Thyroid gland (tissue), 4 donors: Measurements from ENCODE around the gene ZNF575.

ENCODE experiments used
- CTCF ChIP-seq, 6 experiments: fragments of 200-600 bp in 3 of 6; fragments of 450-650 bp in 3 of 6; sonication (generic) in 3 of 6; IDR thresholded peaks; one replicate each; pipeline ENCODE4 v1.5.1; 2016 to 2019; ENCODE audit warnings: antibody characterized with exemption in 6 of 6, mild to moderate bottlenecking in 2 of 6, inconsistent platforms in 1 of 6, moderate library complexity in 1 of 6
- POLR2A ChIP-seq, 2 donors: fragments of 450-650 bp; IDR thresholded peaks; one replicate each; pipeline ENCODE4 v1.6.1; 2017; ENCODE audit warnings: antibody characterized with exemption in 2 of 2, mild to moderate bottlenecking in 2 of 2, moderate library complexity in 1 of 2

GRCh38 chr19:43575955-43576878 lies 43.2 kb downstream of the ZNF575 start:
- TF ChIP-seq CTCF (IDR thresholded peaks at IDR 0.05) (no peak), POLR2A (IDR thresholded peaks at IDR 0.05) (no peak)
